ENCODE results near the gene LAMP2. TPM values are rescaled to one million over a fixed set of nuclear protein-coding genes. Genes with fewer than 3 reads are reported as not detected.

The LAMP2 gene
- total and polyA plus RNA-seq, 11 donors: 15.5 to 111 (median 61.3) TPM

- TF ChIP-seq, protein P1, sequence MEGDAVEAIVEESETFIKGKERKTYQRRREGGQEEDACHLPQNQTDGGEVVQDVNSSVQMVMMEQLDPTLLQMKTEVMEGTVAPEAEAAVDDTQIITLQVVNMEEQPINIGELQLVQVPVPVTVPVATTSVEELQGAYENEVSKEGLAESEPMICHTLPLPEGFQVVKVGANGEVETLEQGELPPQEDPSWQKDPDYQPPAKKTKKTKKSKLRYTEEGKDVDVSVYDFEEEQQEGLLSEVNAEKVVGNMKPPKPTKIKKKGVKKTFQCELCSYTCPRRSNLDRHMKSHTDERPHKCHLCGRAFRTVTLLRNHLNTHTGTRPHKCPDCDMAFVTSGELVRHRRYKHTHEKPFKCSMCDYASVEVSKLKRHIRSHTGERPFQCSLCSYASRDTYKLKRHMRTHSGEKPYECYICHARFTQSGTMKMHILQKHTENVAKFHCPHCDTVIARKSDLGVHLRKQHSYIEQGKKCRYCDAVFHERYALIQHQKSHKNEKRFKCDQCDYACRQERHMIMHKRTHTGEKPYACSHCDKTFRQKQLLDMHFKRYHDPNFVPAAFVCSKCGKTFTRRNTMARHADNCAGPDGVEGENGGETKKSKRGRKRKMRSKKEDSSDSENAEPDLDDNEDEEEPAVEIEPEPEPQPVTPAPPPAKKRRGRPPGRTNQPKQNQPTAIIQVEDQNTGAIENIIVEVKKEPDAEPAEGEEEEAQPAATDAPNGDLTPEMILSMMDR (IDR thresholded peaks at IDR 0.05): no peak
- TF ChIP-seq POLR2A (IDR thresholded peaks at IDR 0.05): no peak
- Histone ChIP-seq H3K4me1 (peaks cover 0 to 5% (median 0%) of the 10 kb centered on the region in 12 donors), H3K27me3 (no peaks in the 10 kb centered on the region), H3K4me3 (no peak overlapping the region), H3K27ac (no peak overlapping the region), H3K9me3 (no peaks in the 10 kb centered on the region), H3K36me3 (peaks cover 0 to 81% (median 51%) of the 10 kb centered on the region in 9 donors)
- 34 to 50% (median 42%) methylated on average over 3 of the region's 3 CpGs for WGBS, 4 donors
- intact Hi-C loops (cut with DNase I): loop anchor here in 2 of 10 donors (10.0 kb wide), 1 partner anchor 75 kb away; the partner anchor contains the start of gene ATP1B4 (in 2 of the 2)
- DNase-seq (no peak), ATAC-seq (no peak)
Observed at GRCh38 chrX:120439921-120440320, 29.2 kb downstream of the LAMP2 start.

- Histone ChIP-seq H3K36me3 (peaks cover 0 to 21% (median 0%) of the 10 kb centered on the region in 9 donors), H3K4me1 (peaks cover 0 to 10% (median 0%) of the 10 kb centered on the region in 12 donors), H3K4me3 (no peak overlapping the region), H3K27me3 (no peaks in the 10 kb centered on the region), H3K27ac (no peak overlapping the region), H3K9me3 (no peaks in the 10 kb centered on the region)
- TF ChIP-seq, protein P1 (IDR thresholded peaks at IDR 0.05): no peak
- TF ChIP-seq POLR2A (IDR thresholded peaks at IDR 0.05): no peak
- 73 to 90% (median 83%) methylated on average over 2 of the region's 2 CpGs for WGBS, 4 donors
- no peak for ATAC-seq
- intact Hi-C loops (cut with DNase I): no loop called here
- no peak for DNase-seq
Observed at GRCh38 chrX:120429776-120430540, 39.1 kb downstream of the LAMP2 start.

DNA sequence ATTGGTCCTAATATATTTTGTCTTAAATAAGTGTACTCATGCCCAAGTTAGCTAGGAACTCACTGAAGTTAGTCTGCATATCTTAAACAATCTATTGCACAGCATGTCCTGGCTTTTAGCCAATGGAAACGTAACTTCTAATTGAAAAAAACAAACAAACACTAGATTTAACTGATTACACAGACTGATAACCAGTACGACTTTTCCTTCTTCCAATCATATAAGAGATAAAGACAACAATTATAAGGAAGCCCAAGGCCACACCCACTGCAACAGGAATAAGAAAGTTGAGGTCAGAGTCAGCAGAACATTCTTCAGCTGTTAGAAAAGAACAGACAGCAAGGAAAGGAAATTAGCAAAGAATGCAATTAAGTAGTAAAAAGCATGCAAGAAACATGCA lies 40.8 kb downstream of the LAMP2 start:
- Histone ChIP-seq H3K27me3 (no peaks in the 10 kb centered on the region), H3K9me3 (no peaks in the 10 kb centered on the region), H3K4me1 (peaks cover 0 to 10% (median 0%) of the 10 kb centered on the region in 12 donors), H3K27ac (no peak overlapping the region), H3K36me3 (peaks cover 0 to 11% (median 0%) of the 10 kb centered on the region in 9 donors), H3K4me3 (no peak overlapping the region)
- DNase-seq: no peak
- TF ChIP-seq, protein P1 (IDR thresholded peaks at IDR 0.05): no peak
- TF ChIP-seq POLR2A (IDR thresholded peaks at IDR 0.05): no peak
- no peak for ATAC-seq
- intact Hi-C loops (cut with DNase I): no loop called here
- WGBS, 4 donors: 7 to 19% (median 12%) methylated on average over 2 of the region's 2 CpGs

DNA sequence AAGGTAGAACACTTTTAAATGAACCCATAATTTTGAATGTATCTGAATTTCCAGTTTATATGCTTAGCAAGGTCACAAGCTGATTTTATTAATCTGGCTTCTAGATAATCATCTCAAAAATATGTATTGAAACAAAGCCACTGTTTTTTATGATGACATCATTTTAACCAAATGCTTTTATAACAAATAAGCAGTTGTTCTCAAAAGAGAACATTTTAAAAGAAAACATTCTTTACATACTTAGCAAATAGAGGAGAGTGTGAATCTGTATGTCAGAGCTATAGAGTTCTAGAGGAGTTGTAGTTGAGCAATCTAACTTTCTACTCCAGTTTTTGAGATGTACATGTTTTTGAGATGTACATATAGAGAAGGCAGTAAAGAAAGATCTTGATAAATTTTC lies 42.5 kb downstream of the LAMP2 start:
- ATAC-seq: no peak
- TF ChIP-seq POLR2A (IDR thresholded peaks at IDR 0.05): no peak
- TF ChIP-seq, protein P1 (IDR thresholded peaks at IDR 0.05): no peak

More for the DNA sequence above, 42.5 kb downstream of the LAMP2 start:
- DNase-seq: no peak
- H3K9me3 ChIP-seq: no peaks in the 10 kb centered on the region
- H3K4me1 ChIP-seq: peaks cover 0 to 10% (median 0%) of the 10 kb centered on the region in 12 donors
- H3K27ac ChIP-seq: no peak overlapping the region
- H3K4me3 ChIP-seq: no peak overlapping the region
- peaks cover 0 to 6% (median 0%) of the 10 kb centered on the region in 9 donors for H3K36me3 ChIP-seq
- intact Hi-C loops (cut with DNase I): no loop called here
- H3K27me3 ChIP-seq: no peaks in the 10 kb centered on the region

Measured in heart left ventricle (tissue), 16 donors.